Astrocyte (in vitro differentiated cells and primary cell): ENCODE measurements around the gene PRPF40B.

Experiments
- EZH2 ChIP-seq: IDR thresholded peaks from 2 replicates; pipeline ENCODE4 v1.6.1; 2012; ENCODE audit warnings: mild to moderate bottlenecking, low read length, inconsistent platforms; ENCODE audit not compliant: insufficient read depth
- TF ChIP-seq, protein P1 (sequence below): IDR thresholded peaks from 2 replicates; pipeline ENCODE4 v1.5.1; 2011; ENCODE audit warnings: low read depth, mild to moderate bottlenecking, inconsistent platforms, low read length, moderate library complexity; ENCODE audit not compliant: insufficient read depth

GRCh38 chr12:49604856-49605255, 18.5 kb upstream of the PRPF40B start:
- TF ChIP-seq, protein P1, sequence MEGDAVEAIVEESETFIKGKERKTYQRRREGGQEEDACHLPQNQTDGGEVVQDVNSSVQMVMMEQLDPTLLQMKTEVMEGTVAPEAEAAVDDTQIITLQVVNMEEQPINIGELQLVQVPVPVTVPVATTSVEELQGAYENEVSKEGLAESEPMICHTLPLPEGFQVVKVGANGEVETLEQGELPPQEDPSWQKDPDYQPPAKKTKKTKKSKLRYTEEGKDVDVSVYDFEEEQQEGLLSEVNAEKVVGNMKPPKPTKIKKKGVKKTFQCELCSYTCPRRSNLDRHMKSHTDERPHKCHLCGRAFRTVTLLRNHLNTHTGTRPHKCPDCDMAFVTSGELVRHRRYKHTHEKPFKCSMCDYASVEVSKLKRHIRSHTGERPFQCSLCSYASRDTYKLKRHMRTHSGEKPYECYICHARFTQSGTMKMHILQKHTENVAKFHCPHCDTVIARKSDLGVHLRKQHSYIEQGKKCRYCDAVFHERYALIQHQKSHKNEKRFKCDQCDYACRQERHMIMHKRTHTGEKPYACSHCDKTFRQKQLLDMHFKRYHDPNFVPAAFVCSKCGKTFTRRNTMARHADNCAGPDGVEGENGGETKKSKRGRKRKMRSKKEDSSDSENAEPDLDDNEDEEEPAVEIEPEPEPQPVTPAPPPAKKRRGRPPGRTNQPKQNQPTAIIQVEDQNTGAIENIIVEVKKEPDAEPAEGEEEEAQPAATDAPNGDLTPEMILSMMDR: no peak
- no peak for TF ChIP-seq EZH2
